Astrocyte (in vitro differentiated cells and primary cell): ENCODE measurements around the gene VRK2.

Experiments
- EZH2 ChIP-seq: IDR thresholded peaks from 2 replicates; pipeline ENCODE4 v1.6.1; 2012; ENCODE audit warnings: mild to moderate bottlenecking, low read length, inconsistent platforms; ENCODE audit not compliant: insufficient read depth
- TF ChIP-seq, protein P1 (sequence below): IDR thresholded peaks from 2 replicates; pipeline ENCODE4 v1.5.1; 2011; ENCODE audit warnings: low read depth, mild to moderate bottlenecking, inconsistent platforms, low read length, moderate library complexity; ENCODE audit not compliant: insufficient read depth

DNA sequence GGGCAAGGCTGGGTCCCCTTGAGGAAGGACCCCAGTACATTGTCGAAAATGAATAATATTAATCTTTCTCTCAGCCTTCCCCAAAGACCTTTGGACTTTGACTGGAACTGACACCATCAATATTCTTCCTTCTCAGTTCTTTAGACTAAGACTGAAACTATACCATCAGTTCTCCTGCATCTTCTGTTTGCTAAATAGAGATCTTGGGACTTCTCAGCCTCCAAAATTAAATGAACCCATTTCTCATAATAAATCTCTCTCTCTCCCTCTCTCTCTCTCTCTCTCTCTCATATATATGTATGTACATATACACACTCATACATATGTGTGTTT lies 39.7 kb upstream of the VRK2 start:
- TF ChIP-seq, protein P1, sequence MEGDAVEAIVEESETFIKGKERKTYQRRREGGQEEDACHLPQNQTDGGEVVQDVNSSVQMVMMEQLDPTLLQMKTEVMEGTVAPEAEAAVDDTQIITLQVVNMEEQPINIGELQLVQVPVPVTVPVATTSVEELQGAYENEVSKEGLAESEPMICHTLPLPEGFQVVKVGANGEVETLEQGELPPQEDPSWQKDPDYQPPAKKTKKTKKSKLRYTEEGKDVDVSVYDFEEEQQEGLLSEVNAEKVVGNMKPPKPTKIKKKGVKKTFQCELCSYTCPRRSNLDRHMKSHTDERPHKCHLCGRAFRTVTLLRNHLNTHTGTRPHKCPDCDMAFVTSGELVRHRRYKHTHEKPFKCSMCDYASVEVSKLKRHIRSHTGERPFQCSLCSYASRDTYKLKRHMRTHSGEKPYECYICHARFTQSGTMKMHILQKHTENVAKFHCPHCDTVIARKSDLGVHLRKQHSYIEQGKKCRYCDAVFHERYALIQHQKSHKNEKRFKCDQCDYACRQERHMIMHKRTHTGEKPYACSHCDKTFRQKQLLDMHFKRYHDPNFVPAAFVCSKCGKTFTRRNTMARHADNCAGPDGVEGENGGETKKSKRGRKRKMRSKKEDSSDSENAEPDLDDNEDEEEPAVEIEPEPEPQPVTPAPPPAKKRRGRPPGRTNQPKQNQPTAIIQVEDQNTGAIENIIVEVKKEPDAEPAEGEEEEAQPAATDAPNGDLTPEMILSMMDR = no peak
- TF ChIP-seq EZH2 = no peak
